Measurements from ENCODE around the gene ALKBH5. TPM values are rescaled to one million over a fixed set of nuclear protein-coding genes. Genes with fewer than 3 reads are reported as not detected.

The ALKBH5 gene
- total RNA-seq, 6 experiments from 2014 or later: 57.5 to 71.8 (median 66.1) TPM

GRCh38 chr17:18155179-18155578, 28.4 kb upstream of the ALKBH5 start:
- Histone ChIP-seq H3K4me1 (peaks cover 0 to 3% (median 0%) of the 10 kb centered on the region in 4 donors), H3K36me3 (no peaks in the 10 kb centered on the region), H3K27me3 (no peaks in the 10 kb centered on the region), H3K9me3 (no peaks in the 10 kb centered on the region), H3K27ac (no peak overlapping the region), H3K4me3 (no peak overlapping the region)
- DNase-seq: no peak
- WGBS (ENCODE audit: insufficient coverage, low coverage, low lambda C conversion rate, missing lambda C conversion rate): 85% methylated on average over 4 of the region's 14 CpGs
- TF ChIP-seq, protein P1, sequence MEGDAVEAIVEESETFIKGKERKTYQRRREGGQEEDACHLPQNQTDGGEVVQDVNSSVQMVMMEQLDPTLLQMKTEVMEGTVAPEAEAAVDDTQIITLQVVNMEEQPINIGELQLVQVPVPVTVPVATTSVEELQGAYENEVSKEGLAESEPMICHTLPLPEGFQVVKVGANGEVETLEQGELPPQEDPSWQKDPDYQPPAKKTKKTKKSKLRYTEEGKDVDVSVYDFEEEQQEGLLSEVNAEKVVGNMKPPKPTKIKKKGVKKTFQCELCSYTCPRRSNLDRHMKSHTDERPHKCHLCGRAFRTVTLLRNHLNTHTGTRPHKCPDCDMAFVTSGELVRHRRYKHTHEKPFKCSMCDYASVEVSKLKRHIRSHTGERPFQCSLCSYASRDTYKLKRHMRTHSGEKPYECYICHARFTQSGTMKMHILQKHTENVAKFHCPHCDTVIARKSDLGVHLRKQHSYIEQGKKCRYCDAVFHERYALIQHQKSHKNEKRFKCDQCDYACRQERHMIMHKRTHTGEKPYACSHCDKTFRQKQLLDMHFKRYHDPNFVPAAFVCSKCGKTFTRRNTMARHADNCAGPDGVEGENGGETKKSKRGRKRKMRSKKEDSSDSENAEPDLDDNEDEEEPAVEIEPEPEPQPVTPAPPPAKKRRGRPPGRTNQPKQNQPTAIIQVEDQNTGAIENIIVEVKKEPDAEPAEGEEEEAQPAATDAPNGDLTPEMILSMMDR (IDR thresholded peaks at IDR 0.05): no peak
- no peak for TF ChIP-seq POLR2A (IDR thresholded peaks at IDR 0.05)
- ATAC-seq: no peak
- intact Hi-C loops (cut with DNase I): no loop called here

GRCh38 chr17:18156171-18156975, 27.3 kb upstream of the ALKBH5 start:
- no peak overlapping the region for H3K27ac ChIP-seq
- no peak for ATAC-seq
- 100% methylated on average over 2 of the region's 8 CpGs for WGBS (ENCODE audit: insufficient coverage, low coverage, low lambda C conversion rate, missing lambda C conversion rate)

GRCh38 chr17:18156976-18157280, 26.7 kb upstream of the ALKBH5 start:
- Histone ChIP-seq H3K27ac (no peak overlapping the region), H3K4me3 (no peak overlapping the region), H3K4me1 (peaks cover 0 to 3% (median 0%) of the 10 kb centered on the region in 4 donors), H3K27me3 (no peaks in the 10 kb centered on the region), H3K36me3 (no peaks in the 10 kb centered on the region), H3K9me3 (no peaks in the 10 kb centered on the region)
- intact Hi-C loops (cut with DNase I): no loop called here
- DNase-seq (no peak), ATAC-seq (no peak)
- no peak for TF ChIP-seq POLR2A (IDR thresholded peaks at IDR 0.05)
- TF ChIP-seq, protein P1 (IDR thresholded peaks at IDR 0.05): no peak
- WGBS (ENCODE audit: insufficient coverage, low coverage, low lambda C conversion rate, missing lambda C conversion rate): 90% methylated on average over 2 of the region's 10 CpGs

More at GRCh38 chr17:18156171-18156975, 27.3 kb upstream of the ALKBH5 start:
- H3K9me3 ChIP-seq: no peaks in the 10 kb centered on the region
- DNase-seq: no peak
- no peak overlapping the region for H3K4me3 ChIP-seq
- peaks cover 0 to 3% (median 0%) of the 10 kb centered on the region in 4 donors for H3K4me1 ChIP-seq
- intact Hi-C loops (cut with DNase I): no loop called here
- no peak for TF ChIP-seq POLR2A (IDR thresholded peaks at IDR 0.05)
- TF ChIP-seq, protein P1 (IDR thresholded peaks at IDR 0.05): no peak
- H3K27me3 ChIP-seq: no peaks in the 10 kb centered on the region
- no peaks in the 10 kb centered on the region for H3K36me3 ChIP-seq

- Histone ChIP-seq H3K36me3 (no peaks in the 10 kb centered on the region), H3K27ac (no peak overlapping the region), H3K4me3 (no peak overlapping the region), H3K9me3 (no peaks in the 10 kb centered on the region), H3K4me1 (peaks cover 0 to 3% (median 0%) of the 10 kb centered on the region in 4 donors), H3K27me3 (no peaks in the 10 kb centered on the region)
- DNase-seq (no peak), ATAC-seq (no peak)
- intact Hi-C loops (cut with DNase I): no loop called here
- TF ChIP-seq, protein P1 (IDR thresholded peaks at IDR 0.05): no peak
- no peak for TF ChIP-seq POLR2A (IDR thresholded peaks at IDR 0.05)
- 76% methylated on average over 3 of the region's 22 CpGs for WGBS (ENCODE audit: insufficient coverage, low coverage, low lambda C conversion rate, missing lambda C conversion rate)
These were observed 26.2 kb upstream of the ALKBH5 start for GRCh38 chr17:18157354-18157985.
